Uterus (tissue), 4 donors: ENCODE measurements around the gene SERPINA1. TPM values are rescaled to one million over a fixed set of nuclear protein-coding genes. Genes with fewer than 3 reads are reported as not detected.

ENCODE experiments used
- DNase-seq, 2 donors: peaks; one replicate each; pipeline ENCODE4 v3.0.0-alpha.2; 2019 to 2020
- H3K27ac ChIP-seq, 2 donors: fragments of 200-600 bp; sonication (generic); 1 replicate in 1 of 2; 2 replicates in 1 of 2; pipeline ENCODE4 v1.5.1; 2016 to 2018
- H3K27me3 ChIP-seq, 2 donors: fragments of 200-600 bp; sonication (generic); one replicate each; pipeline ENCODE4 v1.5.1; 2018 to 2019; ENCODE audit warnings: control low read depth in 1 of 2
- H3K36me3 ChIP-seq, 2 donors: fragments of 200-600 bp; sonication (generic); one replicate each; pipeline ENCODE4 v1.5.1; 2019; ENCODE audit warnings: control low read depth in 1 of 2
- H3K4me1 ChIP-seq, 2 donors: fragments of 200-600 bp; sonication (generic); one replicate each; pipeline ENCODE4 v1.5.1; 2018 to 2019; ENCODE audit warnings: control low read depth in 1 of 2
- H3K4me3 ChIP-seq, 2 donors: fragments of 200-600 bp; sonication (generic); 1 replicate in 1 of 2; 2 replicates in 1 of 2; pipeline ENCODE4 v1.5.1; 2018 to 2019; ENCODE audit warnings: mild to moderate bottlenecking in 1 of 2
- H3K9me3 ChIP-seq, 2 donors: fragments of 200-600 bp; sonication (generic); one replicate each; pipeline ENCODE4 v1.5.1; 2019; ENCODE audit warnings: control low read depth in 1 of 2
- POLR2A ChIP-seq, 2 donors: fragments of 450-650 bp; IDR thresholded peaks; one replicate each; pipeline ENCODE4 v1.6.1; 2016; ENCODE audit warnings: antibody characterized with exemption in 2 of 2, mild to moderate bottlenecking in 1 of 2, moderate library complexity in 1 of 2
- intact Hi-C: fragments of 100-400 bp; cut with DNase I; formaldehyde crosslinking; loops from one replicate; pipeline ENCODE4 v1.15.1; 2023; ENCODE audit warnings: low total_unique reads
- total RNA-seq, 4 donors: library from RNA; depleted of rRNA in 3 of 4; stranded (reverse); fragments of >200 nt in 3 of 4; gene quantifications; one replicate each; pipeline versions ENCODE4 v1.1.0 to v1.2.4, GENCODE V29; 2014 to 2023
- TF ChIP-seq, protein P1 (sequence below), 4 experiments: fragments of 200-600 bp in 2 of 4; fragments of 450-650 bp in 2 of 4; sonication (generic) in 2 of 4; IDR thresholded peaks; one replicate each; pipeline ENCODE4 v1.5.1; 2016 to 2019; ENCODE audit warnings: antibody characterized with exemption in 4 of 4, mild to moderate bottlenecking in 2 of 4, moderate library complexity in 1 of 4
- donor health status: DM: yes; HTN: yes; CAD: no.

The SERPINA1 gene
- total RNA-seq, 4 donors from 2014 or later: 0.88 to 6.6 (median 4.9) TPM; not detected in 1

DNA sequence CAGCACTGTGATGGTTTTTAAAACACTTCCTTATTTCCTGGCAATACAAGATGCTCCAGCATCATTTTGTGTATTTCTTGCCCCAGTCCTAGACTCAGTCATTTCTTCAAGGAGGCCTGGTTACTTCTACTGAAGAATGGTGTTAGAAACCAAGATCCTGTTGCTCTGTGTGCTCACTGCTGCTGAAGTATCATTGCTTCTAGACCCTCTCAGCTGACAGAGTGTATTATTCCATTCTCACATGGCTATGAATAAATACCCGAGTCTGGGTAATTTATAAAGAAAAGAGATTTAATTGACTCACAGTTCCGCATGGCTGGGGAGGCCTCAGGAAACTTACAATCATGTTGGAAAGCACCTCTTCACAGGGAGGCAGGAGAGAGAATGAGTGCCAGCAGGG is 50.4 kb downstream of the SERPINA1 start:
- intact Hi-C loops: no loop called here
- H3K36me3 ChIP-seq: no peaks in the 10 kb centered on the region
- H3K9me3 ChIP-seq: no peaks in the 10 kb centered on the region
- no peak overlapping the region for H3K27ac ChIP-seq
- H3K4me3 ChIP-seq: no peak overlapping the region
- TF ChIP-seq, protein P1, sequence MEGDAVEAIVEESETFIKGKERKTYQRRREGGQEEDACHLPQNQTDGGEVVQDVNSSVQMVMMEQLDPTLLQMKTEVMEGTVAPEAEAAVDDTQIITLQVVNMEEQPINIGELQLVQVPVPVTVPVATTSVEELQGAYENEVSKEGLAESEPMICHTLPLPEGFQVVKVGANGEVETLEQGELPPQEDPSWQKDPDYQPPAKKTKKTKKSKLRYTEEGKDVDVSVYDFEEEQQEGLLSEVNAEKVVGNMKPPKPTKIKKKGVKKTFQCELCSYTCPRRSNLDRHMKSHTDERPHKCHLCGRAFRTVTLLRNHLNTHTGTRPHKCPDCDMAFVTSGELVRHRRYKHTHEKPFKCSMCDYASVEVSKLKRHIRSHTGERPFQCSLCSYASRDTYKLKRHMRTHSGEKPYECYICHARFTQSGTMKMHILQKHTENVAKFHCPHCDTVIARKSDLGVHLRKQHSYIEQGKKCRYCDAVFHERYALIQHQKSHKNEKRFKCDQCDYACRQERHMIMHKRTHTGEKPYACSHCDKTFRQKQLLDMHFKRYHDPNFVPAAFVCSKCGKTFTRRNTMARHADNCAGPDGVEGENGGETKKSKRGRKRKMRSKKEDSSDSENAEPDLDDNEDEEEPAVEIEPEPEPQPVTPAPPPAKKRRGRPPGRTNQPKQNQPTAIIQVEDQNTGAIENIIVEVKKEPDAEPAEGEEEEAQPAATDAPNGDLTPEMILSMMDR (IDR thresholded peaks at IDR 0.05): no peak
- no peak for TF ChIP-seq POLR2A (IDR thresholded peaks at IDR 0.05)
- no peaks in the 10 kb centered on the region for H3K27me3 ChIP-seq
- no peaks in the 10 kb centered on the region for H3K4me1 ChIP-seq
- DNase-seq: no peak

DNA sequence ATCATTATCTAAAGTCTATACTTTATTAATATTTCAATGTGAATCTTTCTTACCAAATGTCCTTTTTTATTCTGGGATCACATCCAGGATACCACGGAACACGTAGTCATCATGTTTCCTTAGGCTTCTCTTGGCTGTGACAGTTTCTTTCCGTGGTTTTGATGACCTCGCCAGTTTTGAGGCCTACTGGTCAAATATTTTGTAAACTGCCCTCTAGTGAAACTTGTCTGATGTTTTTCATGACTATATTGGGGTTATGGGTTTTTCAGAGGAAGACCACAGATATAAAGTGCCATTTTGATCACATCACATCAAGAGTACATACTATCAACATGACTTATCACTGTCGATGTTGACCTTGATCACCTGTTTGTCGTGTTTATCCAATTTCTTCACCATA is 51.1 kb downstream of the SERPINA1 start:
- Histone ChIP-seq H3K27me3 (no peaks in the 10 kb centered on the region), H3K27ac (no peak overlapping the region), H3K9me3 (no peaks in the 10 kb centered on the region), H3K36me3 (no peaks in the 10 kb centered on the region), H3K4me3 (no peak overlapping the region), H3K4me1 (no peaks in the 10 kb centered on the region)
- intact Hi-C loops: no loop called here
- TF ChIP-seq POLR2A (IDR thresholded peaks at IDR 0.05): no peak
- TF ChIP-seq, protein P1 (IDR thresholded peaks at IDR 0.05): no peak
- DNase-seq: no peak

DNA sequence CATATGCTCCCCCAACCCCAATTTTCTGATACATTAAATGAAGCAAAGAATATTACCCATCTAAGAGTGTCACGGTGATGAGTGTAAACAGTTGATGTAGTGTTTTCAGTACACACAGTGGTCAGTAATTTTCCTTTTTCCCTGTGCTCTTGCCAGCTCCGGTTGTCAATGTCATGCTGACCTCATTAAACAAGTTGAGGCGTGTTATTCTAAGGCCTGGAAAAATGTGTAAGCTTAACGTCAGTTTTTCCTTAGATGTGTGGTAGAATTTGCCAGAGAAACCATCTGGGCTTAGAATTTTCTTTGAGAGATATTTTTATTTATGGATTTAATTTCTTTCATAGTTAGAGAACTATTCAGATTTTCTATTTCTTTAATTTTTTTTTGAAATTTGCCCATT is 53.5 kb downstream of the SERPINA1 start:
- Histone ChIP-seq H3K27ac (no peak overlapping the region), H3K36me3 (no peaks in the 10 kb centered on the region), H3K4me1 (no peaks in the 10 kb centered on the region), H3K27me3 (no peaks in the 10 kb centered on the region), H3K9me3 (no peaks in the 10 kb centered on the region), H3K4me3 (no peak overlapping the region)
- TF ChIP-seq, protein P1 (IDR thresholded peaks at IDR 0.05): no peak
- no peak for TF ChIP-seq POLR2A (IDR thresholded peaks at IDR 0.05)
- DNase-seq: no peak
- intact Hi-C loops: no loop called here

DNA sequence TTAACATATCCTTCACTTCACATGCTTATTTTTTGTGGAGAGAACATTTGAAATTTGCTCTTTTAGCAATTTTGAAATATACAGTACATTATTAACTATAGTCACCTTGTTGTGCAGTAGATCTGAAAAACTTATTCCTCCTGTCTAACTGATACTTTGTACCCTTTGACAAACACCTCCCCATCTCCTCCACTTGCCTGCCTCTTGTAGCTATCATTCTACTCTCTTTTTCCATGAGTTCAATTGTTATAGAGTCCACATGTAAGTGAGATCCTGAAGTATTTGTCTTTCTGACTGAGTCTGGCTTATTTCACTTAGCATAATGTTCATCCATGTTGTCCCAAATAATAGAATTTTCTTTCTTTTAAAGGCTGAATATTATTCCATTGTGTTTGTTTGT is 55.8 kb downstream of the SERPINA1 start:
- TF ChIP-seq, protein P1 (IDR thresholded peaks at IDR 0.05): no peak
- no peak for TF ChIP-seq POLR2A (IDR thresholded peaks at IDR 0.05)
- Histone ChIP-seq H3K27me3 (no peaks in the 10 kb centered on the region), H3K27ac (no peak overlapping the region), H3K36me3 (no peaks in the 10 kb centered on the region), H3K4me3 (no peak overlapping the region), H3K4me1 (no peaks in the 10 kb centered on the region), H3K9me3 (no peaks in the 10 kb centered on the region)
- DNase-seq: no peak
- intact Hi-C loops: no loop called here

DNA sequence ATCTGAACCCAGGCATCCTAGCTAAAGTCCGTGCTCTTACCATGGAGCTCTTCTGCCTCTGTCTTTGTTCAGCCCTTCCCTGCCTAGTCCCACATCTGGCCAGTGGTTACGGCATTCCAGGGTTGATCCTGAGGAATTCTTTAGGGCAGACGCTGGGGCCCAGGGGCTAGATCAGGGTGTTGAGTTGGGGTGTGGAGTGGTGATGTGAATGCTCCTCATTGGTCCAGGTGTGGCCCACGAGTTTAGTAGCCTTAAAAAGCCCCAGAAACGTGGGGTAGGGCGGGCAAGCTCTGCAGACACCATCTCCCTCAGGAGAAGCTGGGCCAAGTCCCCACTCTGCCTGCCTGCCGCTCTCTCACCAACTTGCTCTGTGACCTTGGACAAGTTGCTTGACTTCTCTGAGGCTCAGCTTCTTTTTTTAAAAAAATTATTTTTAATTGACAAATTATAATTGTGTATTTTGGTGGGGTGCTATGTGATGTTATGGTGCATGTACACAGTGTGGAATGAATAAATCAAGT is 56.3 kb downstream of the SERPINA1 start:
- H3K4me3 ChIP-seq: no peak overlapping the region
- intact Hi-C loops: no loop called here
- no peak overlapping the region for H3K27ac ChIP-seq
- H3K4me1 ChIP-seq: no peaks in the 10 kb centered on the region
- TF ChIP-seq, protein P1 (IDR thresholded peaks at IDR 0.05): no peak
- TF ChIP-seq POLR2A (IDR thresholded peaks at IDR 0.05): no peak
- no peaks in the 10 kb centered on the region for H3K27me3 ChIP-seq
- H3K9me3 ChIP-seq: no peaks in the 10 kb centered on the region
- no peak for DNase-seq
- H3K36me3 ChIP-seq: no peaks in the 10 kb centered on the region
